ENCODE data around the gene PCDHA11. TPM values are rescaled to one million over a fixed set of nuclear protein-coding genes. Genes with fewer than 3 reads are reported as not detected.
A peak's percentile ranks its signal among the peaks of the same experiment; 100 is the strongest.
"Not testable (repeated sequence)": the region's sequence is repeated elsewhere in the genome, so short reads cannot be mapped to it uniquely, and the experiment has no call there.

The PCDHA11 gene
- total and polyA plus RNA-seq, 2 donors (not counting 3 experiments of a cell fraction or from before 2014, with no cell fraction given): not detected

GRCh38 chr5:140833993-140834392 is 34.8 kb upstream of the PCDHA11 start, which contains the start of gene PCDHA7:
TSS of gene PCDHA7 (plus strand) at chr5:140834269. CDS start at chr5:140834384, 115 bp downstream.
- no peaks in the 10 kb centered on the region for H3K9me1 ChIP-seq (replicated peaks; ENCODE audit: control insufficient read depth, extremely low read depth, insufficient read depth, low read length)
- no TSS peak for BruUV-seq (replicated peaks)
- no peaks in the 10 kb centered on the region for H3K36me3 ChIP-seq (ENCODE audit: control insufficient read depth in 2 of 2, extremely low read depth in 1 of 2, insufficient read depth in 2 of 2, low read length in 2 of 2)
- no peaks in the 10 kb centered on the region for H3K27me3 ChIP-seq (ENCODE audit: control insufficient read depth in 2 of 2, insufficient read depth in 2 of 2, low read length in 2 of 2)
- FAIRE-seq (no peak), DNase-seq (ENCODE audit: low read depth, low spot score) (no peak)
- dilution Hi-C loops (cut with MboI; ENCODE audit: extremely low pct_ligation_motif_present, low sequenced_read_pairs) (no loop called here), intact Hi-C loops (cut with micrococcal nuclease) (no loop called here)
- peak within 1 kb of the TSS; percentile 22 for H3K4me2 ChIP-seq (ENCODE audit: insufficient read depth, low read length)
- ChIA-PET CTCF (no interaction called here), POLR2A (no interaction called here)
- H3K9ac ChIP-seq (replicated peaks; ENCODE audit: extremely low read depth, insufficient read depth, low read length): no peak within 1 kb of the TSS
- no peak within 1 kb of the TSS for H3K4me3 ChIP-seq (replicated peaks in 1 of 3; ENCODE audit: insufficient read depth in 1 of 3, low read depth in 1 of 3, low read length in 3 of 3)
- no peak within 1 kb of the TSS for H2AFZ ChIP-seq (ENCODE audit: low read depth, low read length)
- TF ChIP-seq MAX (IDR thresholded peaks at IDR 0.05; ENCODE audit: insufficient read depth, insufficient read length): no peak
- TF ChIP-seq EZH2 (IDR thresholded peaks at IDR 0.05; ENCODE audit: borderline replicate concordance, low read depth, low read length, severe bottlenecking): no peak
- TF ChIP-seq CTCF (IDR thresholded peaks at IDR 0.05; ENCODE audit: extremely low read depth in 1 of 2, insufficient read depth in 1 of 2, low read depth in 1 of 2, low read length in 2 of 2): no peak
- no peak for TF ChIP-seq POLR2A (IDR thresholded peaks at IDR 0.05; ENCODE audit: low read depth, low read length)
- TF ChIP-seq JUN (IDR thresholded peaks at IDR 0.05; ENCODE audit: borderline replicate concordance, insufficient read depth, insufficient read length, low read depth): no peak
- TF ChIP-seq GATA2 (IDR thresholded peaks at IDR 0.05; ENCODE audit: insufficient read depth, insufficient read length, low read depth, low read length): no peak
- TF ChIP-seq MYC (IDR thresholded peaks at IDR 0.05; ENCODE audit: low read depth, low read length): no peak
- no peak for TF ChIP-seq POLR2AphosphoS5 (IDR thresholded peaks at IDR 0.05; ENCODE audit: insufficient read depth, low read depth, low read length)
- no peak for TF ChIP-seq FOS (IDR thresholded peaks at IDR 0.05; ENCODE audit: borderline replicate concordance, insufficient read depth, low read length)
- no peak within 1 kb of the TSS for H3K27ac ChIP-seq (ENCODE audit: insufficient read depth, low read depth, low read length)
- no peaks in the 10 kb centered on the region for H3K9me3 ChIP-seq (replicated peaks; ENCODE audit: control insufficient read depth, insufficient read depth, low read length)
- H4K20me1 ChIP-seq (replicated peaks; ENCODE audit: control insufficient read depth, extremely low read depth, insufficient read depth, low read length): no peaks in the 10 kb centered on the region
- no peaks in the 10 kb centered on the region for H3K79me2 ChIP-seq (ENCODE audit: control insufficient read depth, insufficient read depth, low read length)
- H3K4me1 ChIP-seq (ENCODE audit: control insufficient read depth, extremely low read depth, insufficient read depth, low read length): no peaks in the 10 kb centered on the region

GRCh38 chr5:140834439-140835008 is 34.2 kb upstream of the PCDHA11 start:
- H3K9ac ChIP-seq (replicated peaks; ENCODE audit: extremely low read depth, insufficient read depth, low read length); H3K4me3 ChIP-seq (replicated peaks in 1 of 3; ENCODE audit: insufficient read depth in 1 of 3, low read depth in 1 of 3, low read length in 3 of 3); H3K27ac ChIP-seq (ENCODE audit: insufficient read depth, low read depth, low read length); intact Hi-C loops (cut with micrococcal nuclease); BruUV-seq (replicated peaks); POLR2A ChIA-PET; H3K79me2 ChIP-seq (ENCODE audit: control insufficient read depth, insufficient read depth, low read length); H2AFZ ChIP-seq (ENCODE audit: low read depth, low read length); H3K9me1 ChIP-seq (replicated peaks; ENCODE audit: control insufficient read depth, extremely low read depth, insufficient read depth, low read length); H3K4me2 ChIP-seq (ENCODE audit: insufficient read depth, low read length); dilution Hi-C loops (cut with MboI; ENCODE audit: extremely low pct_ligation_motif_present, low sequenced_read_pairs); H3K4me1 ChIP-seq (ENCODE audit: control insufficient read depth, extremely low read depth, insufficient read depth, low read length); H3K9me3 ChIP-seq (replicated peaks; ENCODE audit: control insufficient read depth, insufficient read depth, low read length); H4K20me1 ChIP-seq (replicated peaks; ENCODE audit: control insufficient read depth, extremely low read depth, insufficient read depth, low read length); H3K27me3 ChIP-seq (ENCODE audit: control insufficient read depth in 2 of 2, insufficient read depth in 2 of 2, low read length in 2 of 2); H3K36me3 ChIP-seq (ENCODE audit: control insufficient read depth in 2 of 2, extremely low read depth in 1 of 2, insufficient read depth in 2 of 2, low read length in 2 of 2); DNase-seq (ENCODE audit: low read depth, low spot score): not testable (repeated sequence)
- CTCF ChIA-PET: interaction anchor here (0.8 kb wide), 1 partner anchor 206 kb away, joined by 3 read pairs; no protein-coding TSS in a partner anchor
- peak; percentile 76 for FAIRE-seq
